Prostate gland (tissue), 2 donors: ENCODE results near the gene SWAP70. TPM values are rescaled to one million over a fixed set of nuclear protein-coding genes. Genes with fewer than 3 reads are reported as not detected.

Experiments used
- DNase-seq: peaks from one replicate; pipeline ENCODE4 v3.0.0-alpha.2; 2019; ENCODE audit warnings: low spot score
- H3K27ac ChIP-seq, 2 donors: fragments of 200-600 bp; sonication (generic); 2 replicates each; pipeline ENCODE4 v1.5.1; 2017 to 2019
- H3K27me3 ChIP-seq: fragments of 200-600 bp; sonication (generic); replicated peaks from 2 replicates; pipeline ENCODE4 v1.5.1; 2019; ENCODE audit not compliant: insufficient read depth
- H3K36me3 ChIP-seq, 2 donors: fragments of 200-600 bp; sonication (generic); 1 replicate in 1 of 2; 2 replicates in 1 of 2; pipeline versions ENCODE4 v1.5.1 to v1.8.1; 2017 to 2019
- H3K4me1 ChIP-seq: fragments of 200-600 bp; sonication (generic); replicated peaks from 2 replicates; pipeline ENCODE4 v1.5.1; 2019
- H3K4me3 ChIP-seq, 2 donors: fragments of 200-600 bp; sonication (generic); 2 replicates each; pipeline ENCODE4 v1.5.1; 2017 to 2019
- H3K9me3 ChIP-seq: fragments of 200-600 bp; sonication (generic); 2 replicates; pipeline ENCODE4 v1.5.1; 2017
- CTCF ChIP-seq, 4 experiments: fragments of 200-600 bp in 2 of 4; fragments of 450-650 bp in 2 of 4; sonication (generic) in 2 of 4; IDR thresholded peaks; 1 replicate in 3 of 4; 2 replicates in 1 of 4; pipeline ENCODE4 v1.5.1; 2016 to 2019; ENCODE audit warnings: antibody characterized with exemption in 4 of 4, mild to moderate bottlenecking in 2 of 4, moderate library complexity in 2 of 4
- POLR2A ChIP-seq: fragments of 450-650 bp; IDR thresholded peaks from one replicate; pipeline ENCODE4 v1.6.1; 2016; ENCODE audit warnings: antibody characterized with exemption, mild to moderate bottlenecking
- POLR2AphosphoS5 ChIP-seq: sonication (generic); formaldehyde crosslinking; IDR thresholded peaks from one replicate; pipeline ENCODE4 v1.6.1; 2017; ENCODE audit warnings: antibody characterized with exemption
- WGBS: methylation state at CpG from one replicate; pipeline ENCODE4 v1.1.5; 2018; 5-methylcytosine and 5-hydroxymethylcytosine counted together
- intact Hi-C: fragments of 100-400 bp; cut with DNase I; formaldehyde crosslinking; loops from one replicate; pipeline ENCODE4 v1.14.2; 2022
- total RNA-seq, 2 donors: library from RNA; depleted of rRNA; stranded (reverse); fragments of >200 nt; gene quantifications; one replicate each; pipeline ENCODE4 v1.1.0, GENCODE V29; 2016

The SWAP70 gene
- total RNA-seq, 2 donors from 2014 or later, result 20.8 to 25.2 TPM

- TF ChIP-seq POLR2A (no peak), CTCF (IDR thresholded peaks at IDR 0.05) (no peak), POLR2AphosphoS5 (no peak)
- Histone ChIP-seq H3K4me3 (no peak overlapping the region), H3K27me3 (no peaks in the 10 kb centered on the region), H3K36me3 (no peaks in the 10 kb centered on the region), H3K9me3 (no peaks in the 10 kb centered on the region), H3K4me1 (no peaks in the 10 kb centered on the region), H3K27ac (no peak overlapping the region)
- DNase-seq, result no peak
- intact Hi-C loops, result no loop called here
- WGBS, result 99% methylated on average over 2 of the region's 2 CpGs
These were observed 72.0 kb downstream of the SWAP70 start for GRCh38 chr11:9735919-9736318.

- intact Hi-C loops, result no loop called here
- Histone ChIP-seq H3K27ac (no peak overlapping the region), H3K4me1 (no peaks in the 10 kb centered on the region), H3K9me3 (no peaks in the 10 kb centered on the region), H3K4me3 (no peak overlapping the region), H3K27me3 (no peaks in the 10 kb centered on the region), H3K36me3 (no peaks in the 10 kb centered on the region)
- TF ChIP-seq POLR2AphosphoS5, result no peak
- no peak for TF ChIP-seq CTCF (IDR thresholded peaks at IDR 0.05)
- no peak for TF ChIP-seq POLR2A
- DNase-seq, result no peak
- 98% methylated on average over 2 of the region's 2 CpGs for WGBS
These were observed 72.5 kb downstream of the SWAP70 start for GRCh38 chr11:9736365-9736764.

GRCh38 chr11:9738116-9738515 is 74.2 kb downstream of the SWAP70 start:
- Histone ChIP-seq H3K9me3 (no peaks in the 10 kb centered on the region), H3K27me3 (no peaks in the 10 kb centered on the region), H3K4me3 (no peak overlapping the region), H3K27ac (no peak overlapping the region), H3K36me3 (no peaks in the 10 kb centered on the region), H3K4me1 (no peaks in the 10 kb centered on the region)
- no peak for TF ChIP-seq CTCF (IDR thresholded peaks at IDR 0.05)
- intact Hi-C loops, result no loop called here
- no peak for DNase-seq
- WGBS, result 39% methylated on average over 3 of the region's 3 CpGs

GRCh38 chr11:9738707-9739106 is 74.8 kb downstream of the SWAP70 start:
- Histone ChIP-seq H3K27me3 (no peaks in the 10 kb centered on the region), H3K36me3 (no peaks in the 10 kb centered on the region), H3K4me3 (no peak overlapping the region), H3K9me3 (no peaks in the 10 kb centered on the region), H3K27ac (no peak overlapping the region), H3K4me1 (no peaks in the 10 kb centered on the region)
- intact Hi-C loops, result no loop called here
- DNase-seq, result no peak
- 97% methylated on average over 1 of the region's 1 CpG for WGBS
- TF ChIP-seq CTCF (IDR thresholded peaks at IDR 0.05), result no peak

GRCh38 chr11:9739123-9739900 is 75.4 kb downstream of the SWAP70 start:
- Histone ChIP-seq H3K4me1 (no peaks in the 10 kb centered on the region), H3K27me3 (no peaks in the 10 kb centered on the region), H3K4me3 (no peak overlapping the region), H3K27ac (no peak overlapping the region), H3K36me3 (no peaks in the 10 kb centered on the region), H3K9me3 (no peaks in the 10 kb centered on the region)
- WGBS, result 89% methylated on average over 4 of the region's 4 CpGs
- intact Hi-C loops, result no loop called here
- DNase-seq, result no peak
- TF ChIP-seq POLR2A (no peak), CTCF (IDR thresholded peaks at IDR 0.05) (no peak), POLR2AphosphoS5 (no peak)
